Measurements from ENCODE around the gene CTCF.
"Not testable (repeated sequence)": the region's sequence is repeated elsewhere in the genome, so short reads cannot be mapped to it uniquely, and the experiment has no call there.

Gene CTCF, protein sequence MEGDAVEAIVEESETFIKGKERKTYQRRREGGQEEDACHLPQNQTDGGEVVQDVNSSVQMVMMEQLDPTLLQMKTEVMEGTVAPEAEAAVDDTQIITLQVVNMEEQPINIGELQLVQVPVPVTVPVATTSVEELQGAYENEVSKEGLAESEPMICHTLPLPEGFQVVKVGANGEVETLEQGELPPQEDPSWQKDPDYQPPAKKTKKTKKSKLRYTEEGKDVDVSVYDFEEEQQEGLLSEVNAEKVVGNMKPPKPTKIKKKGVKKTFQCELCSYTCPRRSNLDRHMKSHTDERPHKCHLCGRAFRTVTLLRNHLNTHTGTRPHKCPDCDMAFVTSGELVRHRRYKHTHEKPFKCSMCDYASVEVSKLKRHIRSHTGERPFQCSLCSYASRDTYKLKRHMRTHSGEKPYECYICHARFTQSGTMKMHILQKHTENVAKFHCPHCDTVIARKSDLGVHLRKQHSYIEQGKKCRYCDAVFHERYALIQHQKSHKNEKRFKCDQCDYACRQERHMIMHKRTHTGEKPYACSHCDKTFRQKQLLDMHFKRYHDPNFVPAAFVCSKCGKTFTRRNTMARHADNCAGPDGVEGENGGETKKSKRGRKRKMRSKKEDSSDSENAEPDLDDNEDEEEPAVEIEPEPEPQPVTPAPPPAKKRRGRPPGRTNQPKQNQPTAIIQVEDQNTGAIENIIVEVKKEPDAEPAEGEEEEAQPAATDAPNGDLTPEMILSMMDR

DNA sequence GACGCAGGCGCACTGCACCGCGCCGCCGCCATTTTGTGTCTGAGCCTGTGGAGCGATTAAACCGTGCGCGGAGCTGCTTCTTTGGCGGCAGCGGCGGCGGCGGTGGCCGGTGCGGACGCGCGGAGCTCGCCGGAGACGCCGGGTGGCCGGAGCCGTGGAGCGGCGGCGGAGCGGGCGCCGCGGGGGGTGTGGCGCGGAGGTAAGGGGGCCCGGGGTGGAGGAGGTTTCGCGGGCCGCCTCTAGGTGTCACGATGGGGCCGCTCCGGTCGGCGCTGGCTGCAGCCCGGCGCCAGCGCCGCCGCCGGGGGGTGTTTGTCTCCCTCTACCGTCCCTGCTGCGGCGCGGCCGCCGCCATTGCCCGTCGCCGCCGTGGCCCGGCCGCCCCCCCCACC lies at the start of gene CTCF:
Gene CTCF (plus strand): TSS at position 1 of the 392 bp plus-strand sequence. CDS start 48,307 bp downstream, outside the sequence.
- H3K27ac ChIP-seq: peak within 1 kb of the TSS; percentile 99
- no peaks in the 10 kb centered on the region for H3K9me3 ChIP-seq
- H3K27me3 ChIP-seq: no peaks in the 10 kb centered on the region
- H3K4me3 ChIP-seq (ENCODE audit: low read depth in 1 of 2, low read length in 1 of 2): peak within 1 kb of the TSS; percentile 94 to 98
- TF ChIP-seq CTCF (IDR thresholded peaks at IDR 0.05): peak; percentile 76
- H3K4me1 ChIP-seq (ENCODE audit: control insufficient read depth in 1 of 2, insufficient read depth in 1 of 2, low read depth in 1 of 2, low read length in 1 of 2): peaks cover 30 to 33% of the 10 kb centered on the region in 2 experiments
- H3K36me3 ChIP-seq: no peaks in the 10 kb centered on the region

DNA sequence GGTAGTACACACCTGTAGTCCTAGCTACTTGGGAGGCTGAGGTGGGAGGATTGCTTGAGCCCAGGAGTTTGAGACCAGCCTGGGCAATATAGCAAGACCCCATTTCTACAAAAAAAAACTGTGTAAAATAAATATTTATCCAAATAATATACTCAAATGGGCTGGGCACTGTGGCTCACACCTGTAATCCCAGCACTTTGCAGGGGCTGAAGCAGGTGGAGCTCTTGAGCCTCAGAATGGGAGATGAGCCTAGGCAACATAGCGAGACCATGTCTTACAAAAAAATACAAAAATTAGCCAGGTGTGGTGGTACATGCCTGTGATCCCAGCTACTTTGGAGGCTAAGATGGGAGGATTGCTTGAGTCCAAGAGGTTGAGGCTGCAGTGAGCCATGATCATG lies 48.4 kb upstream of the CTCF start:
- not testable (repeated sequence) for H3K27me3 ChIP-seq; H3K4me3 ChIP-seq (ENCODE audit: low read depth in 1 of 2, low read length in 1 of 2); H3K36me3 ChIP-seq; H3K9me3 ChIP-seq
- H3K4me1 ChIP-seq (ENCODE audit: control insufficient read depth in 1 of 2, insufficient read depth in 1 of 2, low read depth in 1 of 2, low read length in 1 of 2): peaks cover 12 to 19% of the 10 kb centered on the region in 2 experiments
- H3K27ac ChIP-seq: peak overlapping the region; percentile 24

DNA sequence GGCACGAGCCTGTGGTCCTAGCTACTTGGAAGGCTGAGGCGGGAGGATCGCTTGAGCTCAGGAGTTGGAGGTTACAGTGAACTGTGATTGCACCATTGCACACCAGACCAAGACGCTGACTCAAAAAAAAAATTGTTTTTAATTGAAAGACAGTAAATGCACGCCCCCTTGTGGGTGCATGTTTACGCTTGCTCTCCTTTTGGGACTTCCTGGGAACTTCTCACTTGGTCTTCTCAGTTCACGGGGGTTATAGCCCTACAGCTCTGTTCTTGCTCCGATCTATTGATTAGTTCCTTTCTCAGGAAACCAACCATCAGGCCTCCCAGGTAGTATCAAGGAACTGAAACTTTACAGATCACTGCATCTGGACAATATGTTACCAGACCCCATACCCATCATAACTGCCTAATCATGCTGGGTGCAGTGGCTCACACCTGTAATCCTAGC lies 47.9 kb upstream of the CTCF start:
- H3K36me3 ChIP-seq: no peaks in the 10 kb centered on the region
- no peaks in the 10 kb centered on the region for H3K9me3 ChIP-seq
- H3K4me1 ChIP-seq (ENCODE audit: control insufficient read depth in 1 of 2, insufficient read depth in 1 of 2, low read depth in 1 of 2, low read length in 1 of 2): peaks cover 12 to 19% of the 10 kb centered on the region in 2 experiments
- peak overlapping the region; percentile 24 for H3K27ac ChIP-seq
- no peak overlapping the region for H3K4me3 ChIP-seq (ENCODE audit: low read depth in 1 of 2, low read length in 1 of 2)
- TF ChIP-seq CTCF (IDR thresholded peaks at IDR 0.05): peak; percentile 82
- no peaks in the 10 kb centered on the region for H3K27me3 ChIP-seq

DNA sequence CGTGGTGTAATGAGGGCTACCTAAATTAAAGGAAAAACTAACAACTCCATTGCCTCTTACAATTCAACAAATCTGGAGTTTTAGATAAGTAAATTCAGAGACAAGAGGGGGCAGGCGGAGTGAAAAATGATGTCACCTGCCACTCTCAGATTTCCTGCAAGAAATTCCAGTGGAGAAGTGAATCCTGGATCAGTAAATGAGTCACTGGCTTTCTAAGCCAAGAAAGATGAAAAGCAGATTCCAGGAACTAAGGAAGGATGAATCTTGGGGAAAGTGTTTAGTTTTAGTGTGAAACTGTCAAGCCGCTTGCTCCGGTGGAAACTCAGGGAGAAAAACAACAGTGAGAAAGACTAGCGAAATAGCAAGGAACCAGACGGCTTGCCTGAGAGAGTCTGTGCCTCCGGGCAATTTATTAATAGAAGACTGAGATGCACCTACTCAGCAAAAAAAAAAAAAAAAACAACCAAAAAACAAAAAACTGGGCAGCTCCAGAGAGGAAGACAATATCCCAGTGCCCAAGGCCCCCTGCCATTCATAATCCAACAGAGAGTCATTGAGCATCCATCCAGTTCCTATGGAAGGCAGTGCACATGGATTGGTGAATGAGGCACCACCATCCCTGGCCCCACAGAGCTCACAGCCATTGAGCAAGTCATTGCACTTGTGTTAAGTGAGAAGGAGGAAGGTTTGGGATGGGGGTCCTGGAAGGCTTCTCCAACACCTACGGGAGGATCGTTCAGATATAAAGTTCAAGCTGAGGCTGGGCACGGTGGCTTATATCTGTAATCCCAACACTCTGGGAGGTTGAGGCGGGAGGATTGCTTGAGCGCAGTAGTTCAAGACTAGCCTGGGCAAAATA lies 45.8 kb upstream of the CTCF start:
- H3K27me3 ChIP-seq: no peaks in the 10 kb centered on the region
- no peak overlapping the region for H3K4me3 ChIP-seq (ENCODE audit: low read depth in 1 of 2, low read length in 1 of 2)
- peak overlapping the region; percentile 20 for H3K27ac ChIP-seq
- no peak for TF ChIP-seq CTCF (IDR thresholded peaks at IDR 0.05)
- H3K9me3 ChIP-seq: no peaks in the 10 kb centered on the region
- H3K36me3 ChIP-seq: no peaks in the 10 kb centered on the region
- H3K4me1 ChIP-seq (ENCODE audit: control insufficient read depth in 1 of 2, insufficient read depth in 1 of 2, low read depth in 1 of 2, low read length in 1 of 2): peaks cover 20 to 23% of the 10 kb centered on the region in 2 experiments

DNA sequence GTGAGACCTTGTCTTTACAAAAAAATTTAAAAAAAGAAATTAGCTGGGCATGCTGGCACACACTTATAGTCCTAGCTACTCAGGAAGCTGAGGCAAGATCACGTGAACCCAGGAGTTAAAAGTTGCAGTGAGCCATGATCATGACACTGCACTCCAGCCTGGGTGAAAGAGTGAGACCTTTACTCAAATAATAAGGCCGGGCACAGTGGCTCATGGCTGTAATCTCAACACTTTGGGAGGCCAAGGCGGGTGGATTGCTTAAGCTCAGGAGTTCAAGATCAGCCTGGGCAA lies 45.2 kb upstream of the CTCF start:
- Histone ChIP-seq H3K9me3 (no peaks in the 10 kb centered on the region), H3K27me3 (no peaks in the 10 kb centered on the region), H3K4me3 (ENCODE audit: low read depth in 1 of 2, low read length in 1 of 2) (no peak overlapping the region), H3K36me3 (no peaks in the 10 kb centered on the region), H3K27ac (no peak overlapping the region), H3K4me1 (ENCODE audit: control insufficient read depth in 1 of 2, insufficient read depth in 1 of 2, low read depth in 1 of 2, low read length in 1 of 2) (peaks cover 24 to 27% of the 10 kb centered on the region in 2 experiments)
- no peak for TF ChIP-seq CTCF (IDR thresholded peaks at IDR 0.05)

All from neutrophil (primary cell).